Effector CD4-positive, alpha-beta T cell (primary cell): Measurements from ENCODE around the gene SEPTIN1.
A peak's percentile ranks its signal among the peaks of the same experiment; 100 is the strongest.
"Not testable (repeated sequence)": the region's sequence is repeated elsewhere in the genome, so short reads cannot be mapped to it uniquely, and the experiment has no call there.

Experiments used
- DNase-seq: peaks from one replicate; pipeline ENCODE4 v3.0.0-alpha.2; 2020

SEPTIN1 gene

DNA sequence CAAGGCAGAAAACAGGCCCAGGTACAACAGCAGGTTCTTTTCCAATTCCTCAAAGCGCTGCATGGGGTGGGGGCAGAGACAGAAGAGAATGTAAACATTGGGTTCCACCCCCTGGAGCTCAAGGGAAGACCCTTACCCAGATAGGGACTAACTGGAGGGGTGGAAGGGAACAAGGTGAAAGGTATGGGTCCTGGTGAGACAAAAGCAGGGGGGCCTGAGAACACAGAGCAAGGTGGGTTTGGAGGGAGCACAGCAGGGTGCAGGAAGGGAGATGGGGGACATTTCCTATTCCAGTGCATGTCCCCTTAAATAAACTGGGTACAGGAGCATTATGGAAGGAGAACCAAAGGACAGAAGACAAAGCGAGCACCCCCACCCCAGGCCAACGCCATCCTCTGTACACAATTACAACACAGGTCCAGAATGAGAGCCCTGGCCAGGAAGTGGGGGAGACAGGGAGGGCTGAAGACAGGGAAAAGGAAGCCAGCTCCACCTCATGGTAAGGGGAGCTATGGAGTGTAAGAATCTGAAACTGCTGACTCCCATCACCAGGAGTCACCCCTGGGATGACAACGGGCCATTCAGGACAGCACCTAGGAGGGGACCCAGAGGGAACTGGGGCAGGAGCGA is 25.2 kb downstream of the SEPTIN1 start:
- no peak for DNase-seq

DNA sequence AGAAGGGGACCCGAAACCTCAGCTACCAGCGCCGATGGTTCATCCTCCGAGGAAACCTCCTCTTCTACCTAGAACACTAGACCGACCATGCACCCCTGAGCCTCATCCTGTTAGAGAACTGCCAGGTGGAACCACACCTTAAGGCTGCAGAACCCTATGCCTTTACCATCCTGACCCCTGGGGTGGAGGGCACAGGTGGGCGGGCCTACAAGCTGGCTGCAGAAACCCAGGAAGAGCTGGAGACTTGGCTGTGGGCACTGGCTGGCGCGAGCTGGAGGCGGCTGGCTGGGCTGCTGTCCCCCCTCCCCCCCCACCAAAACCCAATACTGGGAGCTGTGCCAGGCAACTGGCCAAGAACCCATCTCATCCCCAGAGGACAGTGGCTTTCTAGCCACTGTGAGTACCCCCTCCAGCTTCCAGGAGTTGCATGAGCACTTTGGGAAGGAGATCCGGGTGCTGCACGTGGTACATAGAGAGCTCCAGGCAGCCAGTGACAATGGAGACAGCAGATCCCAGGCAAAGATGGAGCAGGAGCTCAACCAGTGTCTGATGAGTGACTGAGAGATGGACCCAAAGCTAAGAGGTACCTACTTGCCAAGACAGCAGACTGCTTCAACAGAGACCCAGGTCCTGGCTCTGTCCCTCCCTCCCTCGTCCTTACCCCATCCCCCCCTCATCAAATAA is 25.8 kb downstream of the SEPTIN1 start:
- no peak for DNase-seq

DNA sequence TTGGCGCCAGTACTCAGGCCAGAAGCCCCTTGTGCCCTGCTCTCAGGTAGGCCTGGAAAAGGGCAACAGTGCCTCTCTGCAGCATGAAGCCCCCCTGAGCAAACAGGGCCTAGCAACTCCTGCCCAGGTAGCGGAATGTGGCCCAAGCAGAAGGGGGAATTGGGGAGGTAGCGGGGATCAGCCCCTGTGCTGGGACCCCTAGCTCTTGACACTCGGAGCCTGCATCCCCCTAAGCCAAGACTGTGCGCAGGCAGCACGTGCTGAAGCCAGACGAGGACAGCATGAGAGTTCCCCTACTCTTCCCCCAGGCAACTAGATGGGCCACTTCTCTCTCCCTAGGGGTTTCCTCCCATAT is 26.4 kb downstream of the SEPTIN1 start:
- DNase-seq = no peak

DNA sequence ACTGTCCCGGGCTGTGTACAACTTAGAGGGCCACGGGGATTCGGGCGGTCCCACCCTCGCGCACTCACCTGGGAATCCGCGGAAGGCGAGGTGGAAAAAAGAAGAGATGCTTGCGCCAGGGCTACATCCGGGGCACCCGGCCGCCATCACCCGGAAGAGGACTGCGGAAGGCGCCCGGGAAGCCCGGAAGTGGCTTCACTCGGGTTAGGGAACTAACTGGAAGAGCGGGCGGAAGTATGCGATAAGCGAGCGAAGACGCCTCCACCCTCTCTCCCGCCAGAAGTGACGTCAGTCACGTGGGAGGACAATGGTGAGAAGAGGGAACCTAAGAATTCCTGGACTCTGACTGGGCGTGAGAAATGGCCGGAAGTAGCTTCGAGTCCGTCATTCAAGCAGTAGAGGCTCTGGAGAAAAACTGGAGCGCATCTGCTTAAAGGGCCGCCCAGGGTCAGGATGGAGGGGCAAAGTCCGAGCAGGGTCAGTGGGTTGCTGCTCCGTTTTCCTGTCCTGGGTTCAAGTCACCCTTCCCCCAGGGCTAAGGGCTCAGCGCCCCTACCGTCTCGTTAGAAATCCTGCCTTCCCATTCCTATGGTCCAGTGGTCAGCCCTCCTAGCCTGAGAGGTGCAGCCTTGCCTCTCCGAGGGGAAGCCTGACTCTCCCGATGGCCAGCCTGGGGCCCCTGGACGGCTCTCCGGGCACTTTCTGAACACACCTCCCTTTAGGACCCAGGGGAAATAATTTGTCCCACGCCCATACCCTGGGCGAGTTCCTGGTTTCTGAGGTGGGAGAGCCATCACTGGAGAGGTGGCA is 27.0 kb downstream of the SEPTIN1 start, which contains the start of gene CD2BP2:
CD2BP2 (minus strand) TSS at position 165 of the 810 bp plus-strand sequence. CDS start 627 bp downstream, outside the sequence.
- DNase-seq = peak; percentile 85

DNA sequence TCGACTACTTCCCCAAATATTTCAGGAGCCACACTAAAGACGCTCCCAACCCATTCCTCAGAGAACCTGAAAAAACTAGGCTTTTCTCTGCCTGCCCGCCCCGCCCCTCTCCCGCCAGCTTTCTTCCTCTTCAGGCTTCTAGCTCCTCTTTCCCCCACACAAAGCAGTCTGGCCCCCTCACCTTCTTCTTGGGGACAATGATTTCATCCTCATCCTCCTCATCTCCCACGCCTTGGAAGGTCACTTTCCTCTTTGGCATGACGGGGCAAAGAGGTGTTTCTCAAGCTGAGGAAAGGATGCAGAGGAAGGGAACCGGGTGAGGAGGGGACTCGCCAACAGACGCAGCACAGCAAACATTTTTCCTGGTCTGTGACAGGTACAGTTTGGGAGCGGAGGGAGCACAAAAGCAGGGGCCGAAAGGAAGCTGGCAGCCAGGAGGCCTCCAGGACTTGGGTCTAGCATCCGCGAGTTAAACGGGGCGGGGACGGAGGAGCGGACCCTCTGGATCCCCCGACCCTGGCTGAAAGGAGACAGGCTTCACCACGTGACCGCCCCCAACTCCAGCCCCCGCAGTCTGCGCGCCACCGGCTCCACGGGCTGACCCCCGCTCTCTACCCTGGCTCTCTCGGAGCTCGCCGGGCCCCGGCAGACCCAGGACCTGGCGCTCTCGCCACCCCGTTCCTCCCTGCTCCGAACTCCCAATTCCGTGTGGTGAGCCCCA is 27.8 kb downstream of the SEPTIN1 start:
- DNase-seq = no peak

DNA sequence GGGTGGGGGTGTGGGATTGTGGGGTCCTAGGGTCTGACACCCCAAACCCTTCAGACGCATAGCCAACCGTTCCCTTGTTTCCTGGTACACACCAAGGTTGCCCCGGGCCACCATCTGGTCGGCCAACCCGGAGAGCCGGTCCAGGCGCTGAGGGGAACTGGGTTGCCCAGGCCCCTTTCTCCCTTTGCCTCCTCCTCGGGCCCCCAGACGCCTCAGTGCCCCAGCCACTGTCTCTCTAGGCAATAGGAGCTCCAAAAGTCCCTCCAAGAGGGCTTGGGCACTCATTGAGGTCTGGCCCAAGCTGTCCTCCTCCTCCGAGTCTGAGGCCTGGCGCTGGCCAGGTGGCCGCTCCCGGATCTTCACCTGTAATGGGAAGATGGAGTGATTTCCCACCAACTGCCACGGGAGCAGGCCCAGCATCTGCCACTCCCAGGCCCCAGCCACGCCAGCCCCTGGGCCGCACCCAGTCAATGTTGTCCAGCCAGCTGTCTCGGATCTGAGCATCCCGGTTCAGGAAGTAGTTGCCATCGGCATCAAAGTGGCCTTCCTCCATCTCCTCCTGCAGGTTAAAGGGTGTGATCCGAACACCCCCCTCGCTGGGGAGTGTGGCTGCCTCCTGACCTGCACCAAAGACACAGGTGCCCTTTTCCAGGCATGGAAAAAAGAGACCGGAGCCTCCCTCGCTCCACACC is 28.8 kb downstream of the SEPTIN1 start:
- no peak for DNase-seq

DNA sequence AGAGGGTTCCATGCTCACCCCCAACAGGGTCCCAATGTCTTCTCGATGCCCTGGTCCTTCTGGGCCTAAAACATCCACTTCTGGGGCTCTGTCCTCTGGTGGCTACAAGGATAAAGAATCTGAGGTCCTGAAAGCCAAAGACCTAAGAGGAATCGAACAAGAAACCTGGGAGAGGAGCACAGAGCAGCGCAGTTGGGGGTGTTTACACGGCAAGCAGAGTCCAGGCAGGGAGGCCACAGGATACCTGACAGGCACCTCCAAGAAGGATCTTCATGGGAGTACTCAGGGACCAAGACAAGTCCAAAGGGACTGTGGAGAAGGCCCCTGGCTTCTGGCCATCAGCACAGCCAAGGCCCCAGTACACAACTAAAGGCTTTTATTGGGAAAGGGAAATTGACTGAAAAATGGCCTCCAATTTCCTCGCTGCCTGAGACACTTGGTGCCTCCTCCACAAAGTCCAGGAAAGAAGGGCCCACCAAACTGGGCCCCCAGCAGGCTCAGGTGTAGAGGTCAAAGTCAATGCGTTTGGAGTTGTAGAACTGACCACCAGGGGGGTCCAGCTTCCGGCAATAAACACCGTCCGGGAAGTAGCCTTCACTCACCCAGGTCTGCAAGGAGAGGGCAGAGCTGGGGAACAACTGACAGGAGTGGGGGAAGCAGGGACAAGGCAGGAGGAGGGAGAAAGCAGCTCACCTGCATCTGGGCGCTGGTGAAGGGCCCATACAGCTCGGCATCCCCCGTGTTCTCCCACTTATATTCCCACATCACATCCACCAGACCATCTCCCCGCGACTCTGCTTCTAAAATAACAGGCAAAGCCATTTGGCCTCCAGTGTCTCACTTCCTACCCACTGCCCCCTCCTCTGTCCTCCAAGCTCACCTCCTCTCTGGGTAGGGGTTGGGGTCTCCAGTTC is 29.6 kb downstream of the SEPTIN1 start:
- DNase-seq = no peak

DNA sequence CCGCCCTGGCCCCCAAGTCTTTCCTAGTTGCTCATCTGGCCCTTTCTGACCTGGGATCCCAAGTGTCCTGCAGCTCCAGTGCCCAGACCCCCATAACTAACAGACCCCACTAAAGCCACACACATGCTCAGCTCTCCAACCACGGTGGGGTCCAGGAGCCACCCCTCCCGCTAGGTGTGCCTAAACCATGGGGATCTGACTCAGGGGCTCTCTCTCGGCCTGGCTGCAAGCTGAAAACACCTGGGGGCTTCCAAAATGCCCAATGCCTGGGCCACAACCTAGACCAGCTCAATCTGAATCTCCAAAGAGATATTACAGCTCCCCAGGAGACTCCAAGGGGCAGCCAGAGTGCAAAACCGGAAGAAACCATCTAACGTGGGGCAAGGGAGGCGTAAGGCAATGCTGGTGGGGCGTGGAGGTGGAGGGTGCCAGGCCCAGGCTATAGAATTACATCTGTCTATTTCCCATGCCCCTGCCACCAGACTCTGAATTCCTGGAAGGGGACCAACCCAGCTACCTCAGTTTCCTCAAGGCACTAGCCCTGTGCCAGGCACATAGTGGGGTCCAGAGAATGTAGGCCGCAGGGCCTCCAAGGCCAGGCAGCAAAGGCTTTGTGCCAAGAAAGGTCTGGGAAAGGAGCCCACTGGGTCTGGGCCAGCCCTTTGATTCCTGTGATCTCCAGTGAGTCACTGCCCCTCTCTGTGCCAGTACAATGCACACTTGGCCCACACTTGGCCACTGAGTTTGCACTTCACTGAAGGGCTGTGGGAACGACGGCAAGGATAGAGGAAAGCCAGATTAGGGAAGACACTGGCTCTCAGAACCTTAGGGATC is 30.6 kb downstream of the SEPTIN1 start:
- no peak for DNase-seq

DNA sequence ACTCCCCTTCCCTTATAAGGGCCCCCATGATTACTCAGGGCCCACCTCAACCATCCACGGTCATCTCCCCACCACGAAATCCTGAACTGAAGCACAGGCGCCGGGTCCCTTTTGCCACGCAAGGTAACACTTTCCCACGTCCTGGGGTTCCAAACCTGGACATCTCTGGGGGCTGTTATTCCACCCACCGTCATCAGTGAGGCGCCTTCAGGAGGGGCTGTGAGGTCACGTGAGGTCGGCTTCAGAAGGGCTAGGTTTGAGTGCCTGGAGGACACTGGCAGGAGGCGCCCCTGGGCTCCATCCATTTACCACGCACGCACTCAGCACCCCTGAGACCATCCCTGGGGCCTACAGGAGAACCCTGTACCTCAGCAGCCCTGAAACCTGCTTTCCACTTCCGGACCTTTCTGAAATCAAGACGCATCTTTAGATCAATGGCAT is 31.3 kb downstream of the SEPTIN1 start:
- no peak for DNase-seq

DNA sequence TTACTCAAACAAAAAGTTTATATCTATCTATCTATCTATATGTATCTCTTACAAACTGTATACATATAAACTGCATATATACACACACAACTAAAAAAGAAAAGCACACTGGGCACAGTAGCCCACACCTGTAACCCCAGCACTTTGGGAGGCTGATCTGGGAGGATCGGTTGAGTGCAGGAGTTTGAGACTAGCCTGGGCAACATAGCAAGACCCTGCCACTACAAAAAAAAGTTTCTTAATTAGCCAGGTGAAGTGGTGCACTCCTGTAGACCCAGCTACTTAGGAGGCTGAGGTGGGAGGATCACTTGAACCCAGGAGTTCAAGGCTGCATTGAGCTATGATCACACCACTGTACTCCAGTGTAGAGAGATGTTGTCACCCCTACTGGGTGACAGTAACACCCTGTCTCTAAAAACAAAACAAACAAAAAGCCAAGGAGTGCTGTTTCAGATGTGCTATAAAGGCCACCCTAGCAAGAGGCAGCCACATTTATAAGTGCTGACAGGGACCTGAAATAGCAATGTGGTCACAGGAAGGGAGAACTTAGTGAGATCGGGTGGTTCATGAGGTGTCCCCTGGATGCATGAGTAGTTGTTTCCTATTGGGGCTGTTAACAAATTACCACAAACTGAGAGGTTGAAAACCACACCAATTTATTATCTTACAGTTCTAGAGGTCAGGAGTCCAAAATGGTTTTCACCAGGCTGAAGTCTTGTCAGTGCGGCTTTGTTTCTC is 32.1 kb downstream of the SEPTIN1 start:
- DNase-seq = no peak

DNA sequence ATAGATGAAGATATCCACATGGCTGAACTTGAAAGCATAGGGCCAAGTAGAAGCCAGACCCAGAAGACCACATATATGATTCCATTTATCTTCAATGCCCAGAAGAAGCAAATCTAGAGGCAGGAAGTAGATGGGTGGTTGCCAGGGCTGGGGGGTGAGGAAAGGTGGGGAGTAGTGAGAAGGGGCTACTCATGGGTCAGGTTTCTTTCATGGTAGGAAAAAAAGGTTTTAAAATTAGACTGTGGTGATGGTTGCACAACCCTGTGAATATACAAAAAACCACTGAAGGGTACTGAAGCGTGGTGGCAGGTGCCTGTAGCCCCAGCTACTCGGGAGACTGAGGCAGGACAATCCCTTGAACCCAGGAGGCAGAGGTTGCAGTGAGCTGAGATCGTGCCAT is 32.7 kb downstream of the SEPTIN1 start:
- no peak for DNase-seq

DNA sequence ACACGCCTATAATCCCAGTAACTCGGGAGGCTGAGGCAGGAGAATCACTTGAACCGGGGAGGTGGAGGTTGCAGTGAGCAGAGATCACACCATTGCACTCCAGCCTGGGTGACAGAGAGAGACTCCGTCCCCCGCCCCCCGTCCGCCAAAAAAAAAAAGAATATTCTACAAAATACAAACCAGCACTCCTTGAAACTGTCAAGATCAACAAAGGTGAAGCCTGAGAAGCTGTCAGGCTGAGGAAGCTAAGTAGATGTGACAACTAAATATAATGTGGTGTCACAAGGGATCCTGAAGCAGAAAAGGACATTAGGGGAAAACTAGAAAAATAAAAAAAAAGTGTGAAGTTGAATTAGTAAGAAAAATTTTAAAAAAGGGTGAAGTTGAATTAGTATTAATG is 33.4 kb downstream of the SEPTIN1 start:
- DNase-seq = no peak

DNA sequence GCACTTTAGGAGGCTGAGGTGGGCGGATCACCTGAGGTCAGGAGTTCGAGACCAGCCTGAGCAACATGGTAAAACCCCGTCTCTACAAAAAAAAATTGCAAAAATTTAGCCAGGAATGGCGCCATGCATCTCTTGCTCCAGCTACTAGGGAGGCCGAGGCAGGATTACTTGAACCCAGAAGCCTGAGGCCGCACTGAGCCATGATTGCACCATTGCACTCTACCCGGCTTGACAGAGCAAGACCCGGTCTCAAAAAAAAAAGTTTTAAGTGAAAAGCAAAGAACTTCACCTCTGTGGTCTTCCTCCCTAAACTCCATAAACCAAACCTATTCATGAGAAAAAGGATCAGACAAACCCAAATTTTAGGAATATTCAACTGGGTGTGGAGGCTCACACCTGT is 34.2 kb downstream of the SEPTIN1 start:
- no peak for DNase-seq

DNA sequence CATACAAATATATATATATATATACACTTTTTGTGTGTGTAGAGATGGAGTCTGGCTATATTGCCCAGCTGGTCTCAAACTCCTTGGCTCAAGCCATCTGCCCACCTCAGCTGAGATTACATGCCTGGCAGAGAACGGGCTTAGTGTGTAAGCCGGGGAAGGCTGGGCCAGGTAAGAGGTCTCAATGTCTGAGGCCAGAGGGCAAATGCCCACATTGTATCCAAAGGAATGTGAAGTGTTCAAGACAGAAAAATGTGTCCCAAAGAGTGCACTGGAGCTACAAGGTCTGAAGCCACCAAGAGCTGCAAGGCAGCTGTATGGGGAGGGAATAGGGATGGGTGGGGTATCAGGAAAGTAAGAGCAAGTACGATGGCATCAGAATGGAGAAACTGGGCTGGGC is 36.1 kb downstream of the SEPTIN1 start:
- DNase-seq = no peak

DNA sequence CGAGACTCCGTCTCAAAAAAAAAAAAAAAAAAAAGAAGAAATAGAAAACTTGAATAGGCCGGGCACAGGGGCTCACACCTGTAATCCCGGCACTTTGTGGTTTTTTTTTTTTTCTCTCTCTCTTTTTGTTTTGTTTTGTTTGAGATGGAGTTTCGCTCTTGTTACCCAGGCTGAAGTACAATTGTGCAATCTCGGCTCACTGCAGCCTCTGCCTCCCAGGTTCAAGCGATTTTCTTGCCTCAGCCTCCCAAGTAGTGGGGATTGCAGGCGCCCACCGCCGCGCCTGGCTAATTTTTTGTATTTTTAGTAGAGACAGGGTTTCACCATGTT is 38.9 kb downstream of the SEPTIN1 start:
- not testable (repeated sequence) for DNase-seq

DNA sequence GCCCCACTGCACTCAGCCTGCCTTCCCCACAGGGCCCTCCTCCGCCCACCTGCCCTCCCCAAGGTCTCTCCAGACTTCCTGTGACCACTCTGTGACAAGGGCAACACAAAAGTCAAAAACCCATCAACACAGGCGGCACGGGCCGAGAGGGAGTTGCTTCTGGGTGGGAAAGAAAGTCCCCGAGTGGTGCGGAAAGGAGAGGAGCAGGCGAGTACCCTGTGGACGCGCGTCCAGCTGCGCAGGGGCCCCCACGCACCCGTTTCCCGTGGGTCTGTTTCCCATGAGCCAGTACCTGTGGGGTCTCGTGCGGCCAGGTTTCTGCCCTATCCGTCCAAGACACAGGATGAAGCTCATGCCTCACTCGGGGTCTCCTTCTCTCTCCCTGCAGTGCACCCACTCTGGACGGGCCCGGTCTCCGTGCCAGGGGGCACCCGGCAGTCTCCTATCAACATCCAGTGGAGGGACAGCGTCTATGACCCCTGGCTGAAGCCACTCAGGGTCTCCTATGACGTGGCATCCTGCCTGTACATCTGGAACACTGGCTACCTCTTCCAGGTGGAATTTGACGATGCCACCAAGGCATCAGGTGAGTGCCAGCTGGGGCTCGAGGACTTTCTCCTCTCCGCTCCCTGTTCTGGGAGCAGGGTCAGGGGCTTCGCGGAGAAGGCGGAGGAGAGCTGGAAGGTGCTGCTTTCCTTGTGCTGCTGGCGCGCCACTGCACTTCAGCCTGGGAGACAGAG is 39.4 kb downstream of the SEPTIN1 start:
- no peak for DNase-seq

DNA sequence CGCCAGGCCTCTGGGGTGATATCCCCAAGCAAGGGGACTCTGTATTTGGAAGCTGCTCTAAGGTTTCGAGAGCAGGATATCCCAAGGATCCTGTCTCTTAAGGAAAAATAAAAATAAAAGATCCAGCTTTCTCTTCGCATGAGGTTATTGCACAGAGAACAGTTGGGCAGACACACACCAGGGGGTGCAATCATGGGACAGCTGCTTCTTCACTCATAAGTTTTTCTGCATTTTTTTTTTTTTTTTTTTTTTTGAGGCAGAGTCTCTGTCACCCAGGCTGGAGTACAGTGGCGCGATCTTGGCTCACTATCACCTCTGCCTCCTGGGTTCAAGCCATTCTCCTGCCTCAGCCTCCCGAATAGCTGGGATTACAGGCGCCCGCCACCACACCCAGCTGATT is 40.4 kb downstream of the SEPTIN1 start:
- DNase-seq = not testable (repeated sequence)

DNA sequence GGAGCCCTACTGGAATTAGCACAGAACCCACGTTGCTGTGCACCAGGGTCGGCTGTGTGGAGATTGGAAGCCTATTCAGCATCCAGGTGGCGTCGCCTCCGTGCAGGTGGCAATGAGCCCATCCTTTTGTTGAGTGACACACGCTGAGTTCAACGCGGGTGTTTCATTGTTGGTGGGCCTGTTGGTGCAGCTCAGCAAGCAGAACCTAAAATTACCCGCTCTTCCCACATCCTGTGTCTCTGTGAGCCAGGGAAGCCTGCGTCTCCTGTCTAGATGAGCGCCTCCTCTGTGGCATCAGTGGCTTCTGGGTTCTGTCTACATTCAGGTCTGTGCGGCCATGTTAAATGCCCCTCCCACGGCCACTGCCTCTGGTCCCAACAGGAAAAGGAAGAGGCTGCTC is 41.7 kb downstream of the SEPTIN1 start:
- no peak for DNase-seq

DNA sequence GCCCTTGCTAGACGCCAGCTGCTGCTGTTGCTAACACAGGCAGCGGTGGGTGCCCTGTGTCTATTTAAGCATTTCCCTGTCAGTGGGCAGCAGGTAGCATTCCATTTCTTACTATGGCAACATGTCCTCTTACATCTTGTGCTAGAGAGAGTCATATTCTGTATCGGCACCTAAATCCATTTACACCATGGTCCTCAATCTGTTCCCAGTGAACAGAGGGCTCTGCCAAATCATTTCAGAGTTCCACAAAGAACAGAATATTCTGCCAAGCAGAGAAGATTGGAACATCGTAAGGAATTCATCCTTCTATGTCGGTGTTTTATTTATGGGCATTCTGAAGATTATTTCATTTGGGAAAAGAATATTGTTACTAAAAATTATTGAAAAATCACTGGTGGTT is 43.6 kb downstream of the SEPTIN1 start:
- not testable (repeated sequence) for DNase-seq
